ENCODE measurements around the gene CIAO1. TPM values are rescaled to one million over a fixed set of nuclear protein-coding genes. Genes with fewer than 3 reads are reported as not detected.

CIAO1 gene
- total and polyA plus RNA-seq, 2 of the 4 experiments (the other 2 are of a cell fraction): 81.1 to 94.3 TPM

GRCh38 chr2:96247009-96247408, 19.0 kb upstream of the CIAO1 start (continued):
- no peak for TF ChIP-seq ELK1 (IDR thresholded peaks at IDR 0.05; ENCODE audit: borderline replicate concordance, low read depth, low read length)
- no peak for TF ChIP-seq CHD1 (IDR thresholded peaks at IDR 0.05; ENCODE audit: low read depth, low read length)

- H2BK120ac ChIP-seq (ENCODE audit: low read depth, low read length): no peak overlapping the region
- peaks cover 29% of the 10 kb centered on the region for H3K9me1 ChIP-seq (ENCODE audit: insufficient read depth, low read length)
- no peak overlapping the region for H3K4me2 ChIP-seq (ENCODE audit: low read depth, low read length)
- no peak for DNase-seq
- TF ChIP-seq RCOR1 (IDR thresholded peaks at IDR 0.05; ENCODE audit: insufficient replicate concordance, low read length) (no peak), CEBPB (IDR thresholded peaks at IDR 0.05; ENCODE audit: low read depth, low read length) (no peak), RAD21 (IDR thresholded peaks at IDR 0.05; ENCODE audit: low read length) (no peak), RFX5 (IDR thresholded peaks at IDR 0.05; ENCODE audit: low read depth, low read length) (no peak), USF2 (IDR thresholded peaks at IDR 0.05; ENCODE audit: low read depth, low read length) (no peak), MXI1 (IDR thresholded peaks at IDR 0.05; ENCODE audit: borderline replicate concordance, low read depth, low read length) (no peak), MAZ (IDR thresholded peaks at IDR 0.05; ENCODE audit: borderline replicate concordance, low read depth, low read length) (no peak), NFE2L2 (IDR thresholded peaks at IDR 0.05; ENCODE audit: low read depth, low read length) (no peak)
- no peak overlapping the region for H3K18ac ChIP-seq (ENCODE audit: low read depth, low read length)
- H3K36me3 ChIP-seq (ENCODE audit: control insufficient read depth, insufficient read depth, low read length): peaks cover 11% of the 10 kb centered on the region; the same call in 1 of the 2 replicates
- peaks cover 11% of the 10 kb centered on the region for H3K4me1 ChIP-seq (ENCODE audit: control insufficient read depth, insufficient read depth, low read length)
- no peak overlapping the region for H3K27ac ChIP-seq (ENCODE audit: insufficient read depth, low read length)
- peaks cover 2% of the 10 kb centered on the region; the same call in 1 of the 2 replicates for H3K9me3 ChIP-seq (ENCODE audit: control insufficient read depth, insufficient read depth, low read length)
- H3K23ac ChIP-seq (ENCODE audit: low read depth, low read length): no peak overlapping the region
- no peak overlapping the region for H4K91ac ChIP-seq (ENCODE audit: insufficient read depth, low read depth, low read length)
- peaks cover 7% of the 10 kb centered on the region for H4K20me1 ChIP-seq (ENCODE audit: insufficient read depth, low read length)
- H3K27me3 ChIP-seq (ENCODE audit: control insufficient read depth, insufficient read depth, low read length): no peaks in the 10 kb centered on the region
- peaks cover 7 to 21% of the 10 kb centered on the region in 2 experiments; a peak in 3 of 4 replicates for H3K79me1 ChIP-seq (ENCODE audit: low read depth in 1 of 2, low read length in 2 of 2)
- H3K4ac ChIP-seq (ENCODE audit: low read depth, low read length): no peak overlapping the region
- no peak for ATAC-seq (ENCODE audit: low read depth)
- no peak overlapping the region for H3K14ac ChIP-seq (replicated peaks; ENCODE audit: low read depth, low read length)
- ChIA-PET CTCF (no interaction called here), POLR2A (ENCODE audit: unreplicated experiment) (no interaction called here)
- H2AK5ac ChIP-seq (ENCODE audit: low read depth, low read length): no peak overlapping the region
- no peak overlapping the region for H4K8ac ChIP-seq (ENCODE audit: low read depth in 2 of 2, low read length in 2 of 2)
- no CpG with 5 or more reads among the region's 5 CpGs for WGBS, 2 experiments (ENCODE audit: extremely low coverage in 2 of 2, insufficient read length in 1 of 2)
- H3K9ac ChIP-seq (ENCODE audit: low read depth, low read length): no peak overlapping the region
- intact Hi-C loops (cut with micrococcal nuclease): no loop called here
- no peak overlapping the region for H3K4me3 ChIP-seq (ENCODE audit: insufficient read depth, low read depth, low read length)
- no peak overlapping the region for H3K56ac ChIP-seq (ENCODE audit: extremely low read depth, insufficient read depth, low read length)
- H2AFZ ChIP-seq (replicated peaks; ENCODE audit: low read length, poor library complexity): no peak overlapping the region
- H4K5ac ChIP-seq (ENCODE audit: low read depth, low read length): no peak overlapping the region
- dilution Hi-C loops (cut with HindIII; ENCODE audit: low sequenced_read_pairs, unreplicated experiment): no loop called here
- H2BK5ac ChIP-seq (ENCODE audit: low read depth, low read length, poor library complexity, severe bottlenecking): no peak overlapping the region
- in situ Hi-C loops (cut with MboI; ENCODE audit: low sequenced_read_pairs): no loop called here
- H2AK9ac ChIP-seq (replicated peaks; ENCODE audit: low read depth, low read length, poor library complexity): no peak overlapping the region
- no peak overlapping the region for H2BK20ac ChIP-seq (ENCODE audit: low read depth, low read length)
- BruUV-seq (replicated peaks): no TSS peak
- H2BK15ac ChIP-seq (ENCODE audit: low read depth, low read length): no peak overlapping the region
Observed at GRCh38 chr2:96247896-96248295, 18.1 kb upstream of the CIAO1 start.

Measured in IMR-90 (cell line).